ENCODE data around the gene SUFU.

- TF ChIP-seq POLR2AphosphoS5 (IDR thresholded peaks at IDR 0.05; ENCODE audit: low read depth, low read length): no peak
- TF ChIP-seq POLR2A (IDR thresholded peaks at IDR 0.05; ENCODE audit: low read depth, low read length): no peak
- no peak for TF ChIP-seq PAX5 (IDR thresholded peaks at IDR 0.05; ENCODE audit: insufficient read depth, low read length, severe bottlenecking)
Measured at GRCh38 chr10:102511583-102512274, 8.0 kb downstream of the SUFU start.

Data from GM12891 (cell line).